GM12801 (cell line): ENCODE results near the gene HACD2.

Experiments used
- CTCF ChIP-seq: IDR thresholded peaks from one replicate; pipeline ENCODE4 v1.5.1; 2011; ENCODE audit warnings: control low read depth; ENCODE audit not compliant: insufficient read length; ENCODE audit errors: extremely low read depth

Gene HACD2

GRCh38 chr3:123593381-123593780 is 8.5 kb upstream of the HACD2 start:
- no peak for TF ChIP-seq CTCF

GRCh38 chr3:123590685-123591450 is 6.0 kb upstream of the HACD2 start:
- no peak for TF ChIP-seq CTCF

GRCh38 chr3:123587401-123587800 is 2.5 kb upstream of the HACD2 start:
- TF ChIP-seq CTCF: no peak

- TF ChIP-seq CTCF: no peak
These were observed 2.1 kb upstream of the HACD2 start for GRCh38 chr3:123586968-123587367.

GRCh38 chr3:123586131-123586530 is 1.3 kb upstream of the HACD2 start:
- no peak for TF ChIP-seq CTCF

- no peak for TF ChIP-seq CTCF
These were observed 417 bp downstream of the HACD2 start for GRCh38 chr3:123584284-123584987.

- TF ChIP-seq CTCF: no peak
These were observed 1.3 kb downstream of the HACD2 start for GRCh38 chr3:123583561-123583960.
